BE2C (cell line): Measurements from ENCODE around the gene DPF3.

Experiments
- DNase-seq: peaks from one replicate; pipeline ENCODE4 v3.0.0-alpha.2; 2020
- H3K27me3 ChIP-seq: fragments of 250-450 bp; sonication (Bioruptor Pico); 2 replicates; pipeline ENCODE4 v1.5.1; 2020; ENCODE audit warnings: mild to moderate bottlenecking
- H3K36me3 ChIP-seq: fragments of 250-450 bp; sonication (Bioruptor Pico); 2 replicates; pipeline ENCODE4 v1.5.1; 2020; ENCODE audit warnings: mild to moderate bottlenecking
- H3K4me1 ChIP-seq: fragments of 250-450 bp; sonication (Bioruptor Pico); 2 replicates; pipeline ENCODE4 v1.5.1; 2020
- H3K4me3 ChIP-seq: 2 replicates; pipeline ENCODE4 v1.5.1; 2011; ENCODE audit warnings: low read depth, low read length
- H3K9me3 ChIP-seq: fragments of 250-450 bp; sonication (Bioruptor Pico); 2 replicates; pipeline ENCODE4 v1.5.1; 2020
- CTCF ChIP-seq: IDR thresholded peaks from 2 replicates; pipeline ENCODE4 v1.5.1; 2012; ENCODE audit warnings: mild to moderate bottlenecking, low read depth, low read length

The DPF3 gene

DNA sequence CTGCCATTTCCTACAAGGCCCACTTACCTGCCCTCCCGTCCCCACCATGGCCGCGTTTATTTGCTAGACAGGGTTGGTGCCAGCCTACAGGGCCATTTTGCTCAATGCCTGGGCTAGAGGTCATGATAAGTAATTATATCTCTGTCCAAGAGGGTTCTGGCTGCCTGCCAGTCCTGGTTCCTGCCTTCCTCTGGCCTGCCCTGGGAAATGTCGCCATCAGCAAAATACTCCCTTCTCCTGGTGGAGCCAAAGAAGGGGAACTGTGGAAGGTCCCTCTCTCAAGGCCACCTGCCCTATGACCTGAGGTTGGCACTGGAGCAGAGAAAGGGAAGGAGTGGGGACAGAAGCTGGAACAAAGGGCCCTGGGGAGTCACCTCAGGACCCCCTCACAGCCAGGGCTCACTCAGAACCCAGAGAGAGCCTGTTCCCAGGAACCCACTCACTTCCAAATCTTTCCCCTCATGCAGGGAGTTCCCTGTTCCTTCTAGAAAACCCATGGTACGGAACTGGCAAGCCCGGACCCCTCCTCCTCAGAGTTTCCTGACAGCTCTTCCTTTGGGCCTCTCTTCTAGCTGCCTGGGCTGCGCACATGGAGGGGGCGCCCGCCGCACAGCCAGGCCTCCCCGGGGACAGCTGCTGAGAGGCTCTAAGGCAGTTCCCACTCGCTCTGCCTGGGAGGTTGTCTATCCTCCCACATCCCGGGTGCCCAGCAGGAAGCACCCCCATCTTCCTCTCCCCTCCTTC, 280.5 kb downstream of the DPF3 start:
- Histone ChIP-seq H3K27me3 (no peaks in the 10 kb centered on the region), H3K36me3 (no peaks in the 10 kb centered on the region), H3K4me1 (peaks cover 49% of the 10 kb centered on the region), H3K4me3 (no peak overlapping the region), H3K9me3 (no peaks in the 10 kb centered on the region)
- DNase-seq, result peak; percentile 89
- no peak for TF ChIP-seq CTCF

DNA sequence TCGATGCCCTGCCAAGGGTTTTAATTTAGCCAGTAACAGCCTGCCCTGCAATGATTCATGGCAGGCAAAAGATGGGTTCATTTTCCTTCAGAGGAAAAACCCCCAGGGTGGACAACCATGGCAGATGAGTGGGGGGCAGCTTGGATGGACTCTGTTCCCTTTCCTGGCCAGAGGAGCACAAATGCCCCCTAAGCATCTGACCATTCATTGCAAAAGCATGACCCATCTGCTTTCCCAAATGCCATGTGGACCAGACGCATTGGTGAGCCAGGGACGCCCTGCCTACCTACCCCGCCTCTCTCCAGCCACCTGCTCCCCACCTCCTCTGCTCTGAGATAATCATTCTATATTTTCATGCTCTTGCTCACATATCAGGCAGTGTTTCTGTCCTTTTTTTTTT, 281.9 kb downstream of the DPF3 start:
- H3K9me3 ChIP-seq, result no peaks in the 10 kb centered on the region

GRCh38 chr14:72611506-72611905, 282.4 kb downstream of the DPF3 start:
- no peak for TF ChIP-seq CTCF
- H3K27me3 ChIP-seq, result no peaks in the 10 kb centered on the region
- no peaks in the 10 kb centered on the region for H3K9me3 ChIP-seq
- no peak overlapping the region for H3K4me3 ChIP-seq
- peaks cover 51% of the 10 kb centered on the region for H3K4me1 ChIP-seq
- H3K36me3 ChIP-seq, result no peaks in the 10 kb centered on the region
- no peak for DNase-seq

More for the DNA sequence above, 281.9 kb downstream of the DPF3 start:
- Histone ChIP-seq H3K4me3 (no peak overlapping the region), H3K27me3 (no peaks in the 10 kb centered on the region), H3K36me3 (no peaks in the 10 kb centered on the region), H3K4me1 (peaks cover 51% of the 10 kb centered on the region)
- no peak for TF ChIP-seq CTCF
- DNase-seq, result no peak

GRCh38 chr14:72610831-72611200, 283.1 kb downstream of the DPF3 start:
- H3K27me3 ChIP-seq, result no peaks in the 10 kb centered on the region
- no peak overlapping the region for H3K4me3 ChIP-seq
- H3K36me3 ChIP-seq, result no peaks in the 10 kb centered on the region
- peaks cover 44% of the 10 kb centered on the region for H3K4me1 ChIP-seq
- no peaks in the 10 kb centered on the region for H3K9me3 ChIP-seq
- no peak for TF ChIP-seq CTCF
- no peak for DNase-seq

DNA sequence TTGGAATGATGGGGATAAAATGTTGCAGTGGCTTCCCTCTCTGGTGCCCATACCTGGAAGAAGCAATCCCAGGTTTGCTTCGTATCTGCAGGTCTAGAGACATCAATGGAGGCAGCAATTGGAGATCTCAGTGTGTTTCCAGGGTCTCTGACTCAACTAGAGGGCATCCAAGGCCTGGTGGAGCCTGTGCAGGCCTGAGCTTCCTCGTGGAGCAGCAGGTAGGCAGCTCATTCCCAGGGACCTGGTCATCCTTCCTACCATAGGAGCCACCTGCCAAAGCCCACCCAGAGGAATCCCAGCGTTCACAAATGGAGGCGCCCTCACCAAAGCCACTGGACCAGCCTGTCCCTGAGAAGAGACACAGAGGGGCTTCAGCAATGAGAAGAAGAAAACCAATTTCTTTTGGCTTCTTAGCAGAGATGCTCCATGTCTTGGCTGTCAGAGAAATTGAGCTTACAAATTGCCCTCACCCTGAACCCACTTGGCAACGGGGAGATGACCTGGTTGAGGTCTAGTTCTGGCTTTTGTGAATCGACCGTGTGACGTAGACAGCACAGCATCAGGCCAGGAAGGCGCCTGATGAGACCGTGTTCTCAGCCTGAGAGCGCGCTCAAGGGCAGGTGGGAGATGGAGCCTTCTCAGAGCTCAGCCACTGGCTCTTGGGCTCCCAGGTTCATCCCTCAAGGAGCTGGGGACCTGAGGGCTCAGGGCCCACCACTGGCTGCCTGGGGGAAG, 283.6 kb downstream of the DPF3 start:
- H3K4me1 ChIP-seq, result peaks cover 38% of the 10 kb centered on the region
- no peaks in the 10 kb centered on the region for H3K27me3 ChIP-seq
- no peak for DNase-seq
- H3K36me3 ChIP-seq, result no peaks in the 10 kb centered on the region
- no peak for TF ChIP-seq CTCF
- no peaks in the 10 kb centered on the region for H3K9me3 ChIP-seq
- H3K4me3 ChIP-seq, result no peak overlapping the region

- Histone ChIP-seq H3K27me3 (no peaks in the 10 kb centered on the region), H3K4me1 (peaks cover 32% of the 10 kb centered on the region), H3K4me3 (no peak overlapping the region), H3K9me3 (no peaks in the 10 kb centered on the region), H3K36me3 (no peaks in the 10 kb centered on the region)
- no peak for DNase-seq
- TF ChIP-seq CTCF, result no peak
These were observed 284.5 kb downstream of the DPF3 start for GRCh38 chr14:72609205-72609916.
